Measurements from ENCODE around the gene GLT1D1.

DNA sequence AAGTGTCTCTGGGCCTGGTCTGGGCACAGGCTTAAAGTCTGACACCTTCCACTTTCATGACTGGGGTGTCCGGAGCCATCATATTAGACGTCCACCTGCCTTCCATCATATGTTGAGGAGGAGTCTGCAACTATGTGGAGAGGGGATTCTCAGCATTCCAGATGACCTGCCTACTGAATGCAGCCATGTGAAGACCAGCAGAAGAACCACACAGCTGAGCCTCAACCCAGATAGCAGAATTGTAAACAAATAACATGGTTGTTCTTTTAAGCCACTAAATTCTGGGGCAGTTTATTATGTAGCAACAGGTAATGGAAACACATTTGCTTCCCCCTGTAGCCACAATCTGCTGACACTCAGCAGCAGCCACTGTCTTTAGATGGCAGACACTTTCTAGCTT lies 25.6 kb upstream of the GLT1D1 start:
- TF ChIP-seq POLR2A (IDR thresholded peaks at IDR 0.05): no peak
- TF ChIP-seq, protein P1, sequence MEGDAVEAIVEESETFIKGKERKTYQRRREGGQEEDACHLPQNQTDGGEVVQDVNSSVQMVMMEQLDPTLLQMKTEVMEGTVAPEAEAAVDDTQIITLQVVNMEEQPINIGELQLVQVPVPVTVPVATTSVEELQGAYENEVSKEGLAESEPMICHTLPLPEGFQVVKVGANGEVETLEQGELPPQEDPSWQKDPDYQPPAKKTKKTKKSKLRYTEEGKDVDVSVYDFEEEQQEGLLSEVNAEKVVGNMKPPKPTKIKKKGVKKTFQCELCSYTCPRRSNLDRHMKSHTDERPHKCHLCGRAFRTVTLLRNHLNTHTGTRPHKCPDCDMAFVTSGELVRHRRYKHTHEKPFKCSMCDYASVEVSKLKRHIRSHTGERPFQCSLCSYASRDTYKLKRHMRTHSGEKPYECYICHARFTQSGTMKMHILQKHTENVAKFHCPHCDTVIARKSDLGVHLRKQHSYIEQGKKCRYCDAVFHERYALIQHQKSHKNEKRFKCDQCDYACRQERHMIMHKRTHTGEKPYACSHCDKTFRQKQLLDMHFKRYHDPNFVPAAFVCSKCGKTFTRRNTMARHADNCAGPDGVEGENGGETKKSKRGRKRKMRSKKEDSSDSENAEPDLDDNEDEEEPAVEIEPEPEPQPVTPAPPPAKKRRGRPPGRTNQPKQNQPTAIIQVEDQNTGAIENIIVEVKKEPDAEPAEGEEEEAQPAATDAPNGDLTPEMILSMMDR (IDR thresholded peaks at IDR 0.05 in 4 of 5, conservative IDR thresholded peaks at IDR 0.05 in 1 of 5): no peak

Data from gastrocnemius medialis (tissue), 4 donors.